Caco-2 (cell line): Measurements from ENCODE around the gene DNA2. TPM values are rescaled to one million over a fixed set of nuclear protein-coding genes. Genes with fewer than 3 reads are reported as not detected.

ENCODE experiments used
- BruUV-seq: library from RNA; stranded (reverse); fragments of 400-500 nt; replicated peaks from 2 replicates; lab custom pipeline; 2021; lab: Mats Ljungman, UMichigan
- CTCF ChIA-PET: fragments of 300-600 bp; sonication (Branson Sonifier 250); formaldehyde crosslinking; loops from one replicate; lab custom pipeline; 2022; ENCODE audit warnings: antibody characterized with exemption; lab: Charles Lee
- POLR2A ChIA-PET: fragments of 300-600 bp; sonication (Branson Sonifier 250); formaldehyde crosslinking; loops from one replicate; lab custom pipeline; 2022; ENCODE audit warnings: antibody characterized with exemption; lab: Charles Lee
- DNase-seq, 2 experiments: peaks; one replicate each; pipeline versions ENCODE4 v3.0.0 to v3.0.0-alpha.2; 2020 to 2022
- H3K27me3 ChIP-seq: replicated peaks from 2 replicates; pipeline ENCODE4 v1.6.0; 2011; ENCODE audit warnings: low read length; ENCODE audit not compliant: control insufficient read depth, insufficient read depth
- H3K36me3 ChIP-seq: 2 replicates; pipeline ENCODE4 v1.5.1; 2011; ENCODE audit warnings: low read length; ENCODE audit not compliant: control insufficient read depth, insufficient read depth
- H3K4me1 ChIP-seq: fragments of 250-450 bp; sonication (Bioruptor Pico); 2 replicates; pipeline ENCODE4 v1.5.1; 2020; ENCODE audit warnings: mild to moderate bottlenecking
- H3K4me3 ChIP-seq: 2 replicates; pipeline ENCODE4 v1.5.1; 2011; ENCODE audit warnings: low read depth, mild to moderate bottlenecking, control low read depth, low read length
- H3K9me3 ChIP-seq: fragments of 250-450 bp; sonication (Bioruptor Pico); 2 replicates; pipeline ENCODE4 v1.5.1; 2020; ENCODE audit warnings: mild to moderate bottlenecking, moderate library complexity
- H3K27ac Mint-ChIP-seq: one replicate; pipeline ENCODE4 v1.8.0; 2022; ENCODE audit warnings: mixed read lengths; ENCODE audit not compliant: unreplicated experiment
- H3K27me3 Mint-ChIP-seq: one replicate; pipeline ENCODE4 v1.8.0; 2022; ENCODE audit warnings: mixed read lengths; ENCODE audit not compliant: insufficient read depth, unreplicated experiment
- H3K36me3 Mint-ChIP-seq: one replicate; pipeline ENCODE4 v1.8.0; 2022; ENCODE audit warnings: mild to moderate bottlenecking, mixed read lengths; ENCODE audit not compliant: insufficient read depth, unreplicated experiment
- H3K4me1 Mint-ChIP-seq: one replicate; pipeline ENCODE4 v1.8.0; 2022; ENCODE audit warnings: low read depth, mixed read lengths; ENCODE audit not compliant: unreplicated experiment
- H3K4me3 Mint-ChIP-seq: one replicate; pipeline ENCODE4 v1.8.0; 2022; ENCODE audit warnings: mild to moderate bottlenecking, moderate library complexity, mixed read lengths; ENCODE audit not compliant: unreplicated experiment
- H3K9me3 Mint-ChIP-seq: one replicate; pipeline ENCODE4 v1.8.0; 2022; ENCODE audit warnings: mixed read lengths; ENCODE audit not compliant: unreplicated experiment
- intact Hi-C: fragments of 100-400 bp; cut with micrococcal nuclease; formaldehyde crosslinking; loops from one replicate; pipeline ENCODE4 v1.10.0; 2022; ENCODE audit not compliant: unreplicated experiment
- total RNA-seq: library from RNA; stranded (reverse); gene quantifications from 2 replicates; pipeline ENCODE4 v1.2.3, GENCODE V29; 2022
- TF ChIP-seq, protein P1 (sequence below), 2 experiments: fragments of 200-600 bp in 1 of 2; IDR thresholded peaks; 1 replicate in 1 of 2; 2 replicates in 1 of 2; pipeline versions ENCODE4 v1.5.1 to v1.8.0; 2011 to 2022; ENCODE audit warnings: antibody characterized with exemption in 1 of 2, control low read depth in 1 of 2, inconsistent platforms in 1 of 2, low read depth in 1 of 2, low read length in 1 of 2, mild to moderate bottlenecking in 1 of 2, moderate library complexity in 1 of 2; ENCODE audit not compliant: insufficient read depth in 1 of 2, severe bottlenecking in 1 of 2, unreplicated experiment in 1 of 2

DNA2 gene
- total RNA-seq, 1 experiment from 2014 or later, result 88.1 TPM

DNA sequence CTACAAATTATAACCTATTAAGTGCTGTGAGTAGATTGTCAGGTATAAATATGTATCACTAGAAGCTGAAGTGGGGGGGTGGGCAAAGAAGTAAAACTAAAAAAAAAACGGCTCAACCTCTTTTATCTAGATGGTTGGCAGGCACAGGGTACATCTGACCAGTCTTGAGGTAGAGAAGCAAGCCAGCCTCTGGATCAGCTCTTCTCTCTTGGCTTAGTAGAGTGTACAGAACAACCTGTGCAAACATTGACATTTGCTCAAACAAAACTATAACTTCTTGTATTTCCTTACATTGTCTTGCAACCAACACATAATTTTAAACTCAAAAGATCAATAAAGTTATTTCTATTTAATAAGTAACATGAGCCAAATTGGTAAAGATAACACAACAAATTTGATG, 25.6 kb downstream of the DNA2 start:
- no peak overlapping the region for H3K4me3 ChIP-seq
- H3K4me3 Mint-ChIP-seq, result no peak overlapping the region
- H3K27me3 Mint-ChIP-seq, result no peaks in the 10 kb centered on the region
- H3K9me3 Mint-ChIP-seq, result no peaks in the 10 kb centered on the region
- DNase-seq, result no peak
- H3K27ac Mint-ChIP-seq, result no peak overlapping the region
- TF ChIP-seq, protein P1, sequence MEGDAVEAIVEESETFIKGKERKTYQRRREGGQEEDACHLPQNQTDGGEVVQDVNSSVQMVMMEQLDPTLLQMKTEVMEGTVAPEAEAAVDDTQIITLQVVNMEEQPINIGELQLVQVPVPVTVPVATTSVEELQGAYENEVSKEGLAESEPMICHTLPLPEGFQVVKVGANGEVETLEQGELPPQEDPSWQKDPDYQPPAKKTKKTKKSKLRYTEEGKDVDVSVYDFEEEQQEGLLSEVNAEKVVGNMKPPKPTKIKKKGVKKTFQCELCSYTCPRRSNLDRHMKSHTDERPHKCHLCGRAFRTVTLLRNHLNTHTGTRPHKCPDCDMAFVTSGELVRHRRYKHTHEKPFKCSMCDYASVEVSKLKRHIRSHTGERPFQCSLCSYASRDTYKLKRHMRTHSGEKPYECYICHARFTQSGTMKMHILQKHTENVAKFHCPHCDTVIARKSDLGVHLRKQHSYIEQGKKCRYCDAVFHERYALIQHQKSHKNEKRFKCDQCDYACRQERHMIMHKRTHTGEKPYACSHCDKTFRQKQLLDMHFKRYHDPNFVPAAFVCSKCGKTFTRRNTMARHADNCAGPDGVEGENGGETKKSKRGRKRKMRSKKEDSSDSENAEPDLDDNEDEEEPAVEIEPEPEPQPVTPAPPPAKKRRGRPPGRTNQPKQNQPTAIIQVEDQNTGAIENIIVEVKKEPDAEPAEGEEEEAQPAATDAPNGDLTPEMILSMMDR (IDR thresholded peaks at IDR 0.05; ENCODE audit: insufficient read depth in 1 of 2, low read depth in 1 of 2, low read length in 1 of 2, severe bottlenecking in 1 of 2, unreplicated experiment in 1 of 2), result no peak
- no peaks in the 10 kb centered on the region for H3K9me3 ChIP-seq
- H3K36me3 Mint-ChIP-seq, result peaks cover 86% of the 10 kb centered on the region
- no peaks in the 10 kb centered on the region for H3K4me1 Mint-ChIP-seq
- no peaks in the 10 kb centered on the region for H3K4me1 ChIP-seq
- intact Hi-C loops, result no loop called here
- POLR2A ChIA-PET, result interaction anchor here (1.0 kb wide), 1 partner anchor 14 kb away, joined by 4 read pairs; no protein-coding TSS in a partner anchor
- no TSS peak for BruUV-seq
- no peaks in the 10 kb centered on the region for H3K27me3 ChIP-seq
- CTCF ChIA-PET, result no interaction called here
- H3K36me3 ChIP-seq, result no peaks in the 10 kb centered on the region

GRCh38 chr10:68442971-68443370, 28.8 kb downstream of the DNA2 start:
- POLR2A ChIA-PET, result no interaction called here
- Histone ChIP-seq H3K4me3 (no peak overlapping the region), H3K9me3 (no peaks in the 10 kb centered on the region), H3K4me1 (no peaks in the 10 kb centered on the region), H3K36me3 (no peaks in the 10 kb centered on the region; the same call in 1 of the 2 replicates), H3K27me3 (no peaks in the 10 kb centered on the region)
- BruUV-seq, result no TSS peak
- no peak for DNase-seq
- H3K9me3 Mint-ChIP-seq, result no peaks in the 10 kb centered on the region
- TF ChIP-seq, protein P1 (IDR thresholded peaks at IDR 0.05; ENCODE audit: insufficient read depth in 1 of 2, low read depth in 1 of 2, low read length in 1 of 2, severe bottlenecking in 1 of 2, unreplicated experiment in 1 of 2), result no peak
- H3K27me3 Mint-ChIP-seq, result no peaks in the 10 kb centered on the region
- no peaks in the 10 kb centered on the region for H3K4me1 Mint-ChIP-seq
- intact Hi-C loops, result no loop called here
- peaks cover 78% of the 10 kb centered on the region for H3K36me3 Mint-ChIP-seq
- CTCF ChIA-PET, result no interaction called here
- no peak overlapping the region for H3K27ac Mint-ChIP-seq
- no peak overlapping the region for H3K4me3 Mint-ChIP-seq

DNA sequence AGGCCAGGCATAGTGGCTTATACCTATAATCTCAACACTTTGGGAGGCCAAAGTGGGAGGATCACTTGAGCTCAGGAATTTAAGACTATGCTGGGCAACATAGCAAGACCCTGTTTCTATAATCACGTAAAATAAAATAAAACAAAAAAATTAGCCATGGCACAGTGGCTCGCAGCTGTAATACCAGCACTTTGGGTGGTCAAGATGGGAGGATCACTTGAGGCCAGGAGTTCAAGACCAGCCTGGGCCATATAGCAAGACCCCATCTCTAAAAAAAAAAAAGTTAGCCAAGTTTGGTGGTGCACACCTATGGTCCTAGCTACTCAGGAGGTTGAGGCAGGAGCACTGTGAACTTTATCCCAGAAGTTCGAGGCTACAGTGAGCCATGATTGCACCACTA, 30.9 kb downstream of the DNA2 start:
- TF ChIP-seq, protein P1 (IDR thresholded peaks at IDR 0.05; ENCODE audit: insufficient read depth in 1 of 2, low read depth in 1 of 2, low read length in 1 of 2, severe bottlenecking in 1 of 2, unreplicated experiment in 1 of 2), result no peak
- no peaks in the 10 kb centered on the region for H3K9me3 Mint-ChIP-seq
- Histone ChIP-seq H3K27me3 (no peaks in the 10 kb centered on the region), H3K4me3 (no peak overlapping the region), H3K36me3 (peaks cover 3% of the 10 kb centered on the region; the same call in 1 of the 2 replicates), H3K9me3 (no peaks in the 10 kb centered on the region), H3K4me1 (no peaks in the 10 kb centered on the region)
- no peaks in the 10 kb centered on the region for H3K27me3 Mint-ChIP-seq
- POLR2A ChIA-PET, result no interaction called here
- H3K4me3 Mint-ChIP-seq, result no peak overlapping the region
- peaks cover 81% of the 10 kb centered on the region for H3K36me3 Mint-ChIP-seq
- intact Hi-C loops, result no loop called here
- CTCF ChIA-PET, result no interaction called here
- no peak for DNase-seq
- H3K4me1 Mint-ChIP-seq, result no peaks in the 10 kb centered on the region
- H3K27ac Mint-ChIP-seq, result no peak overlapping the region
- BruUV-seq, result no TSS peak
